H1 (cell line): ENCODE data around the gene CAP1. TPM values are rescaled to one million over a fixed set of nuclear protein-coding genes. Genes with fewer than 3 reads are reported as not detected.

Source experiments
- ATF2 ChIP-seq: IDR thresholded peaks from 2 replicates; pipeline ENCODE4 v1.6.1; 2012; ENCODE audit warnings: low read length, inconsistent platforms
- CHD7 ChIP-seq: fragments of 300-600 bp; sonication (generic); IDR thresholded peaks from 2 replicates; pipeline ENCODE4 v1.7.1; 2012; ENCODE audit warnings: low read length, moderate library complexity, mild to moderate bottlenecking, inconsistent platforms; ENCODE audit not compliant: insufficient replicate concordance
- E2F6 ChIP-seq: IDR thresholded peaks from 2 replicates; pipeline ENCODE4 v1.6.1; 2012; ENCODE audit warnings: inconsistent platforms
- GABPA ChIP-seq: IDR thresholded peaks from 2 replicates; pipeline ENCODE4 v1.6.1; 2011; ENCODE audit warnings: mild to moderate bottlenecking, low read length, moderate library complexity, borderline replicate concordance; ENCODE audit not compliant: insufficient read depth
- JUN ChIP-seq: IDR thresholded peaks from 2 replicates; pipeline ENCODE4 v1.6.1; 2011; ENCODE audit warnings: low read depth, mild to moderate bottlenecking, improper control_type of control experiment, low read length
- MAFK ChIP-seq: IDR thresholded peaks from 2 replicates; pipeline ENCODE4 v1.6.1; 2012; ENCODE audit warnings: low read depth, mild to moderate bottlenecking, improper control_type of control experiment, low read length
- RAD21 ChIP-seq, 2 experiments: IDR thresholded peaks in 1 of 2; conservative IDR thresholded peaks in 1 of 2; 2 replicates each; pipeline ENCODE4 v1.6.1; 2011; ENCODE audit warnings: low read depth in 2 of 2, low read length in 2 of 2, improper control_type of control experiment in 1 of 2, inconsistent platforms in 1 of 2, mild to moderate bottlenecking in 1 of 2, moderate library complexity in 1 of 2
- RFX5 ChIP-seq: IDR thresholded peaks from 2 replicates; pipeline ENCODE4 v1.6.1; 2011; ENCODE audit warnings: low read depth, low read length, improper control_type of control experiment, borderline replicate concordance
- polyA plus RNA-seq, 7 experiments: library from polyadenylated mRNA; depleted of rRNA in 3 of 7; stranded (reverse) in 5 of 7; unstranded in 2 of 7; fragments of >200 nt in 5 of 7; fragments of 200-250 nt in 2 of 7; gene quantifications; 1 replicate in 5 of 7; 2 replicates in 1 of 7; 4 replicates in 1 of 7; pipeline versions ENCODE4 v1.2.1 to v1.2.3, GENCODE V29; 2011 to 2013; ENCODE audit warnings: missing spikeins in 2 of 7, mixed read lengths in 2 of 7
- total RNA-seq: library from RNA; stranded (reverse); fragmentation: NEBNext Ultra II Directional; extraction: Animal tissue kit (Norgen Biotek cat#: 25700); gene quantifications from 2 replicates; pipeline ENCODE4 v1.2.1, GENCODE V29; 2021

Gene CAP1
- total and polyA plus RNA-seq, 2 of the 8 experiments (the other 6 are each of a cell fraction or from before 2014, with no cell fraction given): 140 to 295 TPM

GRCh38 chr1:40075266-40075665 lies 34.7 kb downstream of the CAP1 start (continued):
- TF ChIP-seq CHD7: no peak
- TF ChIP-seq ATF2: no peak
- no peak for TF ChIP-seq RFX5
- no peak for TF ChIP-seq JUN
- no peak for TF ChIP-seq GABPA
- no peak for TF ChIP-seq RAD21 (IDR thresholded peaks at IDR 0.05 in 1 of 2, conservative IDR thresholded peaks at IDR 0.05 in 1 of 2; ENCODE audit: low read depth in 2 of 2, low read length in 2 of 2)
- TF ChIP-seq E2F6: no peak
- no peak for TF ChIP-seq MAFK
